Measurements from ENCODE around the gene PFKFB4. TPM values are rescaled to one million over a fixed set of nuclear protein-coding genes. Genes with fewer than 3 reads are reported as not detected.

Gene PFKFB4
- 303 and 312 TPM in 2 replicates for total RNA-seq (2013; cell fraction: nucleolus; rRNA removed)
- 8.6 and 10.1 TPM in 2 replicates for total RNA-seq (2014; rRNA removed)
- 5.6 and 6.9 TPM in 2 replicates for total RNA-seq (2014; rRNA removed; fragmentation: Illumina TruSeq; extraction: Trizol)
- total RNA-seq (2021): 8.0 and 9.8 TPM in 2 replicates
- 39.9 TPM for polyA plus RNA-seq (2011; ENCODE audit: low read depth)
- polyA plus RNA-seq (2011; rRNA removed): 69.6 and 89.1 TPM in 2 replicates
- polyA plus RNA-seq (2011; cell fraction: cytosol; rRNA removed): 105 and 120 TPM in 2 replicates
- polyA plus RNA-seq (2011; cell fraction: nucleus; rRNA removed): 156 and 252 TPM in 2 replicates
- polyA plus RNA-seq (2012): 61.7 and 92.2 TPM in 2 replicates
- polyA plus RNA-seq (2014; fragmentation: Illumina TruSeq; extraction: Trizol): 4.9 and 9.3 TPM in 2 replicates
- under 1 TPM; 0.37 to 0.53 TPM for polyA plus RNA-seq (2014; fragmentation: Nextera tagmentation; extraction: Ambion mirVana)
- 5.3 and 6.3 TPM in 2 replicates for polyA plus RNA-seq (2014; rRNA removed)
- 1 to 10 TPM; 1.2 to 2.3 TPM for polyA plus RNA-seq (2016; fragmentation: Nextera tagmentation; extraction: Ambion mirVana)
- polyA minus RNA-seq (2011; rRNA and poly(A)+ RNA removed): 83.8 and 138 TPM in 2 replicates
- polyA minus RNA-seq (2011; cell fraction: cytosol; rRNA and poly(A)+ RNA removed): 29.0 and 30.8 TPM in 2 replicates
- 57.4 and 57.9 TPM in 2 replicates for polyA minus RNA-seq (2011; cell fraction: nucleus; rRNA and poly(A)+ RNA removed)
- percentile 87 among the genes with signal in this experiment for Bru-seq, nascent RNA
- percentile 72 among the genes with signal in this experiment for BruChase-seq, experiment 1, labeled RNA remaining after a 6-hour chase
- BruChase-seq, experiment 2, labeled RNA remaining after a 2-hour chase: percentile 77 among the genes with signal in this experiment
- long read RNA-seq, experiment 1: 0 reads
- long read RNA-seq, experiment 2, partial matches to known transcripts: 4 of 12 reads
- long read RNA-seq, experiment 2, other reads (novel, unspliced or antisense): 3 of 12 reads

- ChIA-PET SMC1A (ENCODE audit: uncharacterized antibody, unreplicated experiment) (interaction anchor here (0.7 to 4.9 kb wide), 13 partner anchors 8 to 288 kb away, joined by 3 to 28 read pairs (median 4); partner anchors contain the start of genes CCDC51, CELSR3, IP6K2 and SLC26A6), POLR2A (interaction anchor here (0.6 to 7.1 kb wide), 14 partner anchors 15 to 369 kb away, joined by 3 to 91 read pairs (median 4); partner anchors contain the start of genes CCDC51, CDC25A, IP6K2 and SLC26A6), RAD21 (ENCODE audit: unreplicated experiment) (interaction anchor here (0.7 to 6.8 kb wide), 13 partner anchors 47 to 183 kb away, joined by 3 to 37 read pairs (median 6); partner anchors contain the start of genes ATRIP, CCDC51, SLC26A6 and TMA7), CTCF (interaction anchor here (0.6 to 16.3 kb wide), 19 partner anchors 8 to 575 kb away, joined by 3 to 239 read pairs (median 4); partner anchors contain the start of genes ATRIP, CCDC51, CDC25A and SLC26A6)
- Histone ChIP-seq H3K4me2 (ENCODE audit: control insufficient read depth, insufficient read depth) (peak within 1 kb of the TSS; percentile 97), H3K4me3 (peak within 1 kb of the TSS; percentile 91), H3K9ac (ENCODE audit: control insufficient read depth, insufficient read depth, low read length) (peak within 1 kb of the TSS; percentile 66), H3K9me3 (replicated peaks; ENCODE audit: control insufficient read depth, insufficient read depth, low read length) (no peaks in the 10 kb centered on the region), H3K4me1 (ENCODE audit: control insufficient read depth, insufficient read depth, low read length) (peaks cover 47% of the 10 kb centered on the region), H3K79me2 (ENCODE audit: control insufficient read depth, insufficient read depth, low read length) (peaks cover 42% of the 10 kb centered on the region), H3K27ac (ENCODE audit: control insufficient read depth, insufficient read depth) (peak within 1 kb of the TSS; percentile 78), H3K36me3 (ENCODE audit: control insufficient read depth in 2 of 2, insufficient read depth in 2 of 2, low read length in 1 of 2) (peaks cover 0 to 9% of the 10 kb centered on the region in 2 experiments; a peak in 2 of 4 replicates), H4K20me1 (ENCODE audit: control insufficient read depth, insufficient read depth) (peaks cover 2% of the 10 kb centered on the region; the same call in 1 of the 2 replicates), H3K27me3 (replicated peaks in 1 of 2; ENCODE audit: control insufficient read depth in 2 of 2, insufficient read depth in 2 of 2, low read length in 1 of 2) (no peaks in the 10 kb centered on the region), H2AFZ (ENCODE audit: control insufficient read depth, low read depth, low read length) (peak within 1 kb of the TSS; percentile 25)
- ATAC-seq (peak; percentile 93), DNase-seq (ENCODE audit: low read depth, low spot score) (peak; percentile 99), FAIRE-seq (peak; percentile 90)
- in situ Hi-C loops (cut with MboI) (no loop called here), intact Hi-C loops (cut with micrococcal nuclease; ENCODE audit: unreplicated experiment) (loop anchor here (5.0 kb wide), 3 partner anchors 110 to 325 kb away; partner anchors contain the start of gene ATRIP)
- 2% methylated on average over 44 of the region's 53 CpGs for WGBS (ENCODE audit: insufficient coverage, insufficient replicate concordance, low lambda C conversion rate, missing lambda C conversion rate)
- no TSS peak for BruUV-seq (replicated peaks)
- TF ChIP-seq CTCF (IDR thresholded peaks at IDR 0.05 in 2 of 3, conservative IDR thresholded peaks at IDR 0.05 in 1 of 3; ENCODE audit: control insufficient read depth in 2 of 3, extremely low read depth in 1 of 3, insufficient read depth in 1 of 3, low read depth in 3 of 3, low read length in 3 of 3) (peak in 1 of 3 experiments; percentile 11; a peak in 2 of 6 replicates), CBX3 (IDR thresholded peaks at IDR 0.05; ENCODE audit: borderline replicate concordance, low read depth) (no peak), PAX8 (IDR thresholded peaks at IDR 0.05) (no peak), EGR1 (IDR thresholded peaks at IDR 0.05; ENCODE audit: borderline replicate concordance in 1 of 2, low read depth in 2 of 2, low read length in 2 of 2) (no peak), RELB (IDR thresholded peaks at IDR 0.05; ENCODE audit: low read depth) (peak; percentile 97), SIN3A (IDR thresholded peaks at IDR 0.05; ENCODE audit: low read depth, low read length) (peak; percentile 73), NBN (IDR thresholded peaks at IDR 0.05) (peak; percentile 89), MAX (IDR thresholded peaks at IDR 0.05; ENCODE audit: low read depth, low read length) (0 out of 2 replicates have a peak, but pooled peaks have one; percentile 65), SMARCA5 (IDR thresholded peaks at IDR 0.05) (0 out of 2 replicates have a peak, but pooled peaks have one; percentile 38), HDGF (IDR thresholded peaks at IDR 0.05) (peak; percentile 88), DPF2 (IDR thresholded peaks at IDR 0.05) (peak; percentile 85), KLF5 (IDR thresholded peaks at IDR 0.05; ENCODE audit: partially characterized antibody) (peak; percentile 60), SRF (IDR thresholded peaks at IDR 0.05; ENCODE audit: low read depth in 2 of 2, low read length in 2 of 2) (peak in 1 of 2 experiments; percentile 70; a peak in 3 of 4 replicates), GATAD2B (conservative IDR thresholded peaks at IDR 0.05; ENCODE audit: low read depth) (peak; percentile 91), IKZF2 (IDR thresholded peaks at IDR 0.05) (peak; percentile 97 to 98)
Measured at GRCh38 chr3:48556796-48557626, at the start of gene PFKFB4. TSS of gene PFKFB4 (minus strand) at chr3:48556803. CDS start at chr3:48556777, 26 bp downstream.
